K562 (cell line): ENCODE results near the gene CFL1. TPM values are rescaled to one million over a fixed set of nuclear protein-coding genes. Genes with fewer than 3 reads are reported as not detected.

Source experiments
- ARID2 ChIP-seq: fragments of 450-650 bp; IDR thresholded peaks from 2 replicates; pipeline ENCODE4 v1.6.1; 2017; ENCODE audit warnings: antibody characterized with exemption, mild to moderate bottlenecking
- BCOR ChIP-seq: fragments of 450-650 bp; IDR thresholded peaks from 2 replicates; pipeline ENCODE4 v1.6.1; 2016
- BDP1 ChIP-seq: IDR thresholded peaks from 3 replicates; pipeline ENCODE4 v1.6.1; 2011; ENCODE audit not compliant: insufficient read length, insufficient read depth
- BRD4 ChIP-seq: fragments of 200-600 bp; sonication (generic); IDR thresholded peaks from 2 replicates; pipeline ENCODE4 v1.6.1; 2017; ENCODE audit warnings: inconsistent platforms
- FOXK2 ChIP-seq, 2 experiments: fragments of 450-650 bp; IDR thresholded peaks in 1 of 2; conservative IDR thresholded peaks in 1 of 2; 2 replicates each; pipeline ENCODE4 v1.6.1; 2016; ENCODE audit warnings: low read depth in 2 of 2, mild to moderate bottlenecking in 1 of 2
- GABPB1 ChIP-seq: sonication (generic); formaldehyde crosslinking; IDR thresholded peaks from 2 replicates; pipeline ENCODE4 v1.8.0; 2022; ENCODE audit warnings: mild to moderate bottlenecking, missing genetic modification reagents
- HNRNPK ChIP-seq: fragments of 200-400 bp; formaldehyde crosslinking; IDR thresholded peaks from one replicate; pipeline ENCODE4 v1.6.1; 2018; ENCODE audit warnings: mild to moderate bottlenecking, low read depth, low read length; ENCODE audit not compliant: poor library complexity, severe bottlenecking
- HNRNPLL ChIP-seq: fragments of 200-400 bp; formaldehyde crosslinking; IDR thresholded peaks from 2 replicates; pipeline ENCODE4 v1.6.1; 2017; ENCODE audit warnings: low read length, low read depth, mild to moderate bottlenecking; ENCODE audit not compliant: poor library complexity, severe bottlenecking
- KLF16 ChIP-seq: IDR thresholded peaks from 2 replicates; pipeline ENCODE4 v1.6.1; 2016; ENCODE audit warnings: antibody characterized with exemption
- RAD21 ChIP-seq, 2 experiments: fragments of 250-450 bp in 1 of 2; fragments of 450-650 bp in 1 of 2; sonication (Bioruptor Pico) in 1 of 2; formaldehyde crosslinking in 1 of 2; IDR thresholded peaks in 1 of 2; conservative IDR thresholded peaks in 1 of 2; 2 replicates each; pipeline versions ENCODE4 v1.4.0 to v1.8.0; 2020 to 2022; ENCODE audit warnings: mild to moderate bottlenecking in 2 of 2, moderate library complexity in 1 of 2
- RAD51 ChIP-seq: fragments of 450-650 bp; IDR thresholded peaks from 2 replicates; pipeline ENCODE4 v1.7.1; 2016; ENCODE audit warnings: low read depth, mild to moderate bottlenecking, borderline replicate concordance
- RFX5 ChIP-seq: IDR thresholded peaks from 2 replicates; pipeline ENCODE4 v1.6.1; 2011; ENCODE audit warnings: low read depth, mild to moderate bottlenecking, improper control_type of control experiment, low read length
- RNF2 ChIP-seq: sonication (generic); IDR thresholded peaks from 2 replicates; pipeline ENCODE4 v1.6.1; 2016
- RUNX1 ChIP-seq: sonication (generic); IDR thresholded peaks from 2 replicates; pipeline ENCODE4 v1.6.1; 2016; ENCODE audit warnings: antibody characterized with exemption, low read depth
- TEAD2 ChIP-seq: fragments of 450-650 bp; IDR thresholded peaks from 2 replicates; pipeline ENCODE4 v1.6.1; 2016; ENCODE audit warnings: missing genetic modification characterization, control low read depth, missing compliant biosample characterization
- ZBED1 ChIP-seq: IDR thresholded peaks from 2 replicates; pipeline ENCODE4 v1.6.1; 2014
- ZBTB7A ChIP-seq: IDR thresholded peaks from 2 replicates; pipeline ENCODE4 v1.6.1; 2011; ENCODE audit warnings: low read depth, mild to moderate bottlenecking, low read length, moderate library complexity, borderline replicate concordance; ENCODE audit not compliant: control insufficient read depth
- ZC3H4 ChIP-seq: sonication (generic); formaldehyde crosslinking; IDR thresholded peaks from 2 replicates; pipeline ENCODE4 v1.9.0; 2021; ENCODE audit warnings: missing genetic modification reagents, borderline replicate concordance
- ZFX ChIP-seq: sonication (generic); formaldehyde crosslinking; IDR thresholded peaks from 2 replicates; pipeline ENCODE4 v1.8.0; 2022; ENCODE audit warnings: mild to moderate bottlenecking, missing genetic modification reagents, moderate library complexity
- ZNF143 ChIP-seq: sonication (generic); formaldehyde crosslinking; IDR thresholded peaks from 2 replicates; pipeline ENCODE4 v1.9.0; 2022; ENCODE audit warnings: mild to moderate bottlenecking, missing genetic modification reagents
- ZNF431 ChIP-seq: sonication (generic); formaldehyde crosslinking; IDR thresholded peaks from 2 replicates; pipeline ENCODE4 v1.8.0; 2022; ENCODE audit warnings: mild to moderate bottlenecking, missing genetic modification reagents
- ZNF668 ChIP-seq: fragments of 250-450 bp; sonication (Bioruptor Pico); IDR thresholded peaks from 2 replicates; pipeline ENCODE4 v1.8.0; 2022; ENCODE audit warnings: mild to moderate bottlenecking, inconsistent platforms
- ZSCAN29 ChIP-seq: fragments of 450-650 bp; IDR thresholded peaks from 2 replicates; pipeline ENCODE4 v1.6.1; 2017
- polyA plus RNA-seq, 8 experiments: library from polyadenylated mRNA; depleted of rRNA in 4 of 8; stranded (reverse) in 5 of 8; unstranded in 3 of 8; fragments of >200 nt; fragmentation: Nextera tagmentation in 2 of 8; fragmentation: Illumina TruSeq in 1 of 8; extraction: Ambion mirVana in 2 of 8; extraction: Trizol in 1 of 8; gene quantifications; 2 replicates each; pipeline versions ENCODE4 v1.2.1 to v1.2.3, GENCODE V29; 2011 to 2014; ENCODE audit warnings: inconsistent platforms in 1 of 8, missing spikeins in 1 of 8
- total RNA-seq, 7 experiments: library from RNA; depleted of rRNA in 6 of 7; stranded (reverse); fragments of >200 nt in 6 of 7; fragmentation: Illumina TruSeq in 2 of 7; extraction: Trizol in 2 of 7; gene quantifications; 2 replicates each; pipeline versions ENCODE4 v1.2.1 to v1.2.3, GENCODE V29; 2011 to 2021; ENCODE audit warnings: low replicate concordance in 1 of 7
- TF ChIP-seq, protein P1 (sequence below): sonication (generic); formaldehyde crosslinking; IDR thresholded peaks from 2 replicates; pipeline ENCODE4 v1.8.0; 2022; ENCODE audit warnings: mild to moderate bottlenecking, missing genetic modification reagents, borderline replicate concordance
- TF ChIP-seq, protein P2 (sequence below): fragments of 450-650 bp; IDR thresholded peaks from 2 replicates; pipeline ENCODE4 v1.6.1; 2016; ENCODE audit warnings: borderline replicate concordance

CFL1 gene
- total and polyA plus RNA-seq, 9 of the 15 experiments (the other 6 are each of a cell fraction or from before 2014, with no cell fraction given): 105 to 1,101 (median 859) TPM

DNA sequence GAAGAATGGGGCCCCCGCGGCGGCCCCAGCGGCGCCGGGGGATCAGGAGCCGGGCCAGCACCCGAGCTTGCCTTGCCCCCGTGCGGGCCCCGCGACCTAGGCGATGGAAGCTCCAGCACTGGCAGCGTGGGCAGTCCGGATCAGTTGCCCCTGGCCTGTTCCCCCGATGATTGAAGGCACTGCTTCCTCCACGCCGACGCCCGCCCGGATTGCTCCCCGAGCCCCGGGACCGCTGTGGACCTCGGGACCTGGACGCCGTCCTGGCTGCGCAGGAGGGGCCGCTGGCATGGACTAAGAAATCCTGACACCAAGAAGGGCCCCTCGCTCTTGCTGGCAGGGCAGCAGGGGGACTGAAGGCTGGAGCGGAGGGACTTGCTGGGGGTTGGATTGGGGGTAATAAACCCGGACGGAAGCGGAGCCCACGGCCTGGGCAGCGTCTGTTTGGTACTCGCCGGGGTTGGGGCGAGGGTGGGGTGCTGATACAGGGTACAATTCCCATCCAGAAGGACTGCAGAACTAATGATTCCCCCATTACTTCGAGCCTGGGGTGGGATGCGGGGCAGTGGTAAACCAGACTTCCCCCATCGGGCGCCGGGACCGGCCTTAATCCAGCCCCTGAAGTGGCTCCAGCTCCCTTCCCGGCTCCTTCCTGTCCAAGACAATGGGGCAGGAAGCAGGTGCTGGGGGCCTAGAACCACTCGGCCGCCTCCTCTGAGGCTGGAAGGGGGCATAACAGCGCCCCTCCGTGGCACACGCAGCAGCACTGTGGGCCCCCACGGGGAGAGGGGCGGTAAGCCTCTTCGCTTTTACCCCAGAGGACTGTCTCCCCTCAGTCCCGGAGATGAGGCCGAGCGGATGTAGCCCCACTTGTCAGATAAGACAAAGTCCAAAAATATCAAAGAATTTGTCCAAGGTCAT is 33.5 kb upstream of the CFL1 start (continued):
- TF ChIP-seq, protein P1, sequence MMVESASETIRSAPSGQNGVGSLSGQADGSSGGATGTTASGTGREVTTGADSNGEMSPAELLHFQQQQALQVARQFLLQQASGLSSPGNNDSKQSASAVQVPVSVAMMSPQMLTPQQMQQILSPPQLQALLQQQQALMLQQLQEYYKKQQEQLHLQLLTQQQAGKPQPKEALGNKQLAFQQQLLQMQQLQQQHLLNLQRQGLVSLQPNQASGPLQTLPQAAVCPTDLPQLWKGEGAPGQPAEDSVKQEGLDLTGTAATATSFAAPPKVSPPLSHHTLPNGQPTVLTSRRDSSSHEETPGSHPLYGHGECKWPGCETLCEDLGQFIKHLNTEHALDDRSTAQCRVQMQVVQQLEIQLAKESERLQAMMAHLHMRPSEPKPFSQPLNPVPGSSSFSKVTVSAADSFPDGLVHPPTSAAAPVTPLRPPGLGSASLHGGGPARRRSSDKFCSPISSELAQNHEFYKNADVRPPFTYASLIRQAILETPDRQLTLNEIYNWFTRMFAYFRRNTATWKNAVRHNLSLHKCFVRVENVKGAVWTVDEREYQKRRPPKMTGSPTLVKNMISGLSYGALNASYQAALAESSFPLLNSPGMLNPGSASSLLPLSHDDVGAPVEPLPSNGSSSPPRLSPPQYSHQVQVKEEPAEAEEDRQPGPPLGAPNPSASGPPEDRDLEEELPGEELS: no peak
- peak; percentile 66; the same call in 1 of the 2 replicates for TF ChIP-seq GABPB1 (CRISPR knock-in tag)
- TF ChIP-seq TEAD2 (tag): no peak
- TF ChIP-seq, protein P2, sequence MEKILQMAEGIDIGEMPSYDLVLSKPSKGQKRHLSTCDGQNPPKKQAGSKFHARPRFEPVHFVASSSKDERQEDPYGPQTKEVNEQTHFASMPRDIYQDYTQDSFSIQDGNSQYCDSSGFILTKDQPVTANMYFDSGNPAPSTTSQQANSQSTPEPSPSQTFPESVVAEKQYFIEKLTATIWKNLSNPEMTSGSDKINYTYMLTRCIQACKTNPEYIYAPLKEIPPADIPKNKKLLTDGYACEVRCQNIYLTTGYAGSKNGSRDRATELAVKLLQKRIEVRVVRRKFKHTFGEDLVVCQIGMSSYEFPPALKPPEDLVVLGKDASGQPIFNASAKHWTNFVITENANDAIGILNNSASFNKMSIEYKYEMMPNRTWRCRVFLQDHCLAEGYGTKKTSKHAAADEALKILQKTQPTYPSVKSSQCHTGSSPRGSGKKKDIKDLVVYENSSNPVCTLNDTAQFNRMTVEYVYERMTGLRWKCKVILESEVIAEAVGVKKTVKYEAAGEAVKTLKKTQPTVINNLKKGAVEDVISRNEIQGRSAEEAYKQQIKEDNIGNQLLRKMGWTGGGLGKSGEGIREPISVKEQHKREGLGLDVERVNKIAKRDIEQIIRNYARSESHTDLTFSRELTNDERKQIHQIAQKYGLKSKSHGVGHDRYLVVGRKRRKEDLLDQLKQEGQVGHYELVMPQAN: no peak
- TF ChIP-seq FOXK2 (conservative IDR thresholded peaks at IDR 0.05 in 1 of 2, IDR thresholded peaks at IDR 0.05 in 1 of 2; ENCODE audit: low read depth in 2 of 2): no peak
- peak; percentile 36; the same call in 1 of the 2 replicates for TF ChIP-seq ZFX (CRISPR knock-in tag)
- TF ChIP-seq BRD4: no peak
- no peak for TF ChIP-seq ARID2
- TF ChIP-seq RAD21 (CRISPR knock-in tag; conservative IDR thresholded peaks at IDR 0.05 in 1 of 2, IDR thresholded peaks at IDR 0.05 in 1 of 2): peak; percentile 6 to 42; a peak in 2 of 4 replicates
- peak; percentile 61; the same call in 1 of the 2 replicates for TF ChIP-seq ZBED1
- TF ChIP-seq ZNF431 (CRISPR knock-in tag): no peak
- TF ChIP-seq HNRNPLL: no peak
- TF ChIP-seq RAD51: no peak
- no peak for TF ChIP-seq BDP1
- no peak; the same call in 1 of the 2 replicates for TF ChIP-seq ZNF143 (CRISPR knock-in tag)
- no peak for TF ChIP-seq HNRNPK
- TF ChIP-seq KLF16: no peak
- TF ChIP-seq BCOR: no peak
- peak; percentile 87 for TF ChIP-seq ZBTB7A
- TF ChIP-seq ZSCAN29: 0 out of 2 replicates have a peak, but pooled peaks have one; percentile 10
- no peak for TF ChIP-seq ZNF668 (CRISPR knock-in tag)
- TF ChIP-seq RFX5: no peak
- TF ChIP-seq RNF2: peak; percentile 50
- peak; percentile 58; the same call in 1 of the 2 replicates for TF ChIP-seq RUNX1
- no peak for TF ChIP-seq ZC3H4 (CRISPR knock-in tag)
